SH-SY5Y (cell line): ENCODE results near the gene LSAMP.

Source experiments
- GATA2 ChIP-seq: IDR thresholded peaks from 2 replicates; pipeline ENCODE4 v1.6.1; 2011; ENCODE audit warnings: mild to moderate bottlenecking, low read depth, low read length
- GATA3 ChIP-seq: IDR thresholded peaks from 2 replicates; pipeline ENCODE4 v1.6.1; 2011; ENCODE audit warnings: low read depth, mild to moderate bottlenecking, low read length, moderate library complexity

DNA sequence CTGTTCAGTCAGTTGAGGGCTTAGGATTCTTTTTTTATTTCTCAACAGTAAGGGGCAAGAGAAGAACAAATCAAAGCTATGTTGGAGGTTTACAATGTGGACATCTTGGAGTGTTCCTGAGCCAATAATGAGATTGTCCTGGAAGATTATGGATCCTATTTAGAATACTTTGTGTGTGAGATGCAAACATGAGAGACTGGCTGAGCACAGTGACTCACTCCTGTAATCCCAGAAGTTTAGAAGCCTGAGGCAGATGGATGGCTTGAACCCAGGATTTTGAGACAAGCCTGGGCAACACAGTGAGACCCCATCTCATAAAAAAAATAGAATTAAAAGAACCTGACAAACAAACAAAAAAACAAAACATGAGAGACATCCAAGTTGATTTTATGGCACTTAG is 470.3 kb downstream of the LSAMP start:
- no peak for TF ChIP-seq GATA2
- no peak for TF ChIP-seq GATA3
